Stimulated activated CD8-positive, alpha-beta memory T cell treated with anti-CD3 and anti-CD28 coated beads, Interleukin-4, amount 100 ng/mL, for 24 hours (primary cell): ENCODE data around the gene EVA1C.
"Not testable (repeated sequence)": the region's sequence is repeated elsewhere in the genome, so short reads cannot be mapped to it uniquely, and the experiment has no call there.

Source experiments
- DNase-seq: peaks from one replicate; pipeline ENCODE4 v3.0.0-alpha.2; 2020; ENCODE audit warnings: low read depth

EVA1C gene

GRCh38 chr21:32412162-32413014, at the start of gene EVA1C:
Gene EVA1C (plus strand): TSS chr21:32412706. CDS start chr21:32412854, 148 bp downstream.
- DNase-seq: peak; percentile 63

GRCh38 chr21:32364387-32364786, 48.1 kb upstream of the EVA1C start:
- DNase-seq: no peak

GRCh38 chr21:32364796-32365195, 47.7 kb upstream of the EVA1C start:
- DNase-seq: no peak

- no peak for DNase-seq
Measured at GRCh38 chr21:32366191-32366590, 46.3 kb upstream of the EVA1C start.

GRCh38 chr21:32367158-32367557, 45.3 kb upstream of the EVA1C start:
- DNase-seq: no peak

- DNase-seq: no peak
Measured at GRCh38 chr21:32368386-32368785, 44.1 kb upstream of the EVA1C start.

GRCh38 chr21:32368961-32369360, 43.5 kb upstream of the EVA1C start:
- DNase-seq: not testable (repeated sequence)

GRCh38 chr21:32370998-32371766, 41.3 kb upstream of the EVA1C start:
- no peak for DNase-seq

- DNase-seq: no peak
Measured at GRCh38 chr21:32371913-32372314, 40.6 kb upstream of the EVA1C start.

GRCh38 chr21:32372755-32373154, 39.8 kb upstream of the EVA1C start:
- DNase-seq: no peak

GRCh38 chr21:32377506-32377905, 35.0 kb upstream of the EVA1C start:
- no peak for DNase-seq

- DNase-seq: no peak
Measured at GRCh38 chr21:32377991-32378390, 34.5 kb upstream of the EVA1C start.

GRCh38 chr21:32378956-32379355, 33.5 kb upstream of the EVA1C start:
- no peak for DNase-seq

- no peak for DNase-seq
Measured at GRCh38 chr21:32380940-32381339, 31.6 kb upstream of the EVA1C start.

GRCh38 chr21:32381571-32381970, 30.9 kb upstream of the EVA1C start:
- no peak for DNase-seq

GRCh38 chr21:32382108-32382644, 30.3 kb upstream of the EVA1C start:
- no peak for DNase-seq

- no peak for DNase-seq
Measured at GRCh38 chr21:32383812-32384211, 28.7 kb upstream of the EVA1C start.

GRCh38 chr21:32386195-32386870, 26.2 kb upstream of the EVA1C start:
- no peak for DNase-seq

- no peak for DNase-seq
Measured at GRCh38 chr21:32387151-32387550, 25.4 kb upstream of the EVA1C start.

GRCh38 chr21:32388306-32388705, 24.2 kb upstream of the EVA1C start:
- no peak for DNase-seq

GRCh38 chr21:32389337-32390015, 23.0 kb upstream of the EVA1C start:
- no peak for DNase-seq
